ENCODE measurements around the gene LYRM1. TPM values are rescaled to one million over a fixed set of nuclear protein-coding genes. Genes with fewer than 3 reads are reported as not detected.

Gene LYRM1
- total RNA-seq, 4 donors from 2014 or later = 24.3 to 27.3 (median 25.5) TPM

- DNase-seq (ENCODE audit: low spot score in 2 of 2) = no peak
- intact Hi-C loops (cut with DNase I; ENCODE audit: low total_unique reads) = no loop called here
- WGBS, 2 donors = 60 to 65% methylated on average over 13 of the region's 13 CpGs
- no peak overlapping the region for H3K4me3 ChIP-seq (ENCODE audit: low read depth, poor library complexity, severe bottlenecking)
- TF ChIP-seq CTCF (IDR thresholded peaks at IDR 0.05) (no peak), POLR2A (IDR thresholded peaks at IDR 0.05) (no peak)
These were observed 51.8 kb downstream of the LYRM1 start for GRCh38 chr16:20952139-20952920.

GRCh38 chr16:20954574-20954973 lies 54.0 kb downstream of the LYRM1 start:
- H3K4me3 ChIP-seq (ENCODE audit: low read depth, poor library complexity, severe bottlenecking) = no peak overlapping the region
- intact Hi-C loops (cut with DNase I; ENCODE audit: low total_unique reads) = no loop called here
- no peak for DNase-seq (ENCODE audit: low spot score in 2 of 2)
- TF ChIP-seq POLR2A (IDR thresholded peaks at IDR 0.05) (no peak), CTCF (IDR thresholded peaks at IDR 0.05) (no peak)
- WGBS, 2 donors = 55 to 59% methylated on average over 11 of the region's 11 CpGs

GRCh38 chr16:20956319-20956718 lies 55.7 kb downstream of the LYRM1 start:
- H3K4me3 ChIP-seq (ENCODE audit: low read depth, poor library complexity, severe bottlenecking) = no peak overlapping the region
- TF ChIP-seq POLR2A (IDR thresholded peaks at IDR 0.05) (no peak), CTCF (IDR thresholded peaks at IDR 0.05) (no peak)

GRCh38 chr16:20957153-20957552 lies 56.6 kb downstream of the LYRM1 start:
- H3K4me3 ChIP-seq (ENCODE audit: low read depth, poor library complexity, severe bottlenecking) = no peak overlapping the region
- intact Hi-C loops (cut with DNase I; ENCODE audit: low total_unique reads) = no loop called here
- 83 to 88% methylated on average over 3 of the region's 3 CpGs for WGBS, 2 donors
- no peak for TF ChIP-seq POLR2A (IDR thresholded peaks at IDR 0.05)
- TF ChIP-seq CTCF (IDR thresholded peaks at IDR 0.05) = no peak
- peak in 1 of 2 donors; percentile 63 for DNase-seq (ENCODE audit: low spot score in 2 of 2)

More at GRCh38 chr16:20956319-20956718, 55.7 kb downstream of the LYRM1 start:
- intact Hi-C loops (cut with DNase I; ENCODE audit: low total_unique reads) = no loop called here
- DNase-seq (ENCODE audit: low spot score in 2 of 2) = no peak
- WGBS, 2 donors = 62 to 75% methylated on average over 3 of the region's 3 CpGs

GRCh38 chr16:20960899-20961298 lies 60.3 kb downstream of the LYRM1 start:
- WGBS, 2 donors = 74 to 80% methylated on average over 5 of the region's 5 CpGs
- no peak overlapping the region for H3K4me3 ChIP-seq (ENCODE audit: low read depth, poor library complexity, severe bottlenecking)
- TF ChIP-seq CTCF (IDR thresholded peaks at IDR 0.05) = no peak
- no peak for TF ChIP-seq POLR2A (IDR thresholded peaks at IDR 0.05)
- intact Hi-C loops (cut with DNase I; ENCODE audit: low total_unique reads) = no loop called here
- DNase-seq (ENCODE audit: low spot score in 2 of 2) = no peak

GRCh38 chr16:20968765-20969164 lies 68.2 kb downstream of the LYRM1 start:
- DNase-seq (ENCODE audit: low spot score in 2 of 2) = no peak
- intact Hi-C loops (cut with DNase I; ENCODE audit: low total_unique reads) = no loop called here
- TF ChIP-seq POLR2A (IDR thresholded peaks at IDR 0.05) = no peak
- no peak for TF ChIP-seq CTCF (IDR thresholded peaks at IDR 0.05)
- WGBS, 2 donors = 51 to 57% methylated on average over 3 of the region's 3 CpGs
- no peak overlapping the region for H3K4me3 ChIP-seq (ENCODE audit: low read depth, poor library complexity, severe bottlenecking)

All from lower leg skin (tissue), 4 donors.